Measurements from ENCODE around the gene FOXR1.

DNA sequence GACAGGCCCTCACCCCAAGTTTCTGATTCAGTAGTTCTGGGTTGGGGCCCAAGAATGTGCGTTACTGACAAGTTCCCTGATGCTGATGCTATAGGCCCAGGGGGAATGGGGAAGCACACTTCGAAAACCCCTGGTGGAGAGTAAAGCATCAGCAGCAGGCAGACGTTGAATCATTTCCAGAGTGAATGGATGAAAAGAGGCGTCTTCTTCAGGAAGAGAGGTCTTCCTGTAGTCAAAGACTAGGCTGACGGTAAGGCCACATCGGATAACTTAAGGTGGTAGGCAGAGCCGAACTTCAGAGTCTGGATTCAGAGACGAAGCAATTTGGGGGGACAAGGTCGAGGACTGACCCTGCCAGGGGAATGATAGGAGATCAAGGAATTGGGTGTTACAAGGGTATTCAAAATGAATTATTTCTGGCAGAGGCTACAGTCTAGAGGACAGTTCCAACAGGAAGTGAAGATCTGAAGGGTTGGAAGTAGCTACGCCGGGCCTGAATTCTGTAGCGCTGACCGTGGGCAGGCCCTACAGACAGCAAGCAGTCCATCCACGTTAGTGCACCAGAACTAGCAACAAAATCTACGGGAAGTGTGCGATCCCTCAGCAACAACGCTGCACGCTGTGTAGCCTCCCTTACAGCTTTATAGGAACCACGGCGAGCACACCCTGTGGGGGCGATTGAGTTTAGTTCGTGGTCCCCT is 25.5 kb downstream of the FOXR1 start:
- TF ChIP-seq, protein P1, sequence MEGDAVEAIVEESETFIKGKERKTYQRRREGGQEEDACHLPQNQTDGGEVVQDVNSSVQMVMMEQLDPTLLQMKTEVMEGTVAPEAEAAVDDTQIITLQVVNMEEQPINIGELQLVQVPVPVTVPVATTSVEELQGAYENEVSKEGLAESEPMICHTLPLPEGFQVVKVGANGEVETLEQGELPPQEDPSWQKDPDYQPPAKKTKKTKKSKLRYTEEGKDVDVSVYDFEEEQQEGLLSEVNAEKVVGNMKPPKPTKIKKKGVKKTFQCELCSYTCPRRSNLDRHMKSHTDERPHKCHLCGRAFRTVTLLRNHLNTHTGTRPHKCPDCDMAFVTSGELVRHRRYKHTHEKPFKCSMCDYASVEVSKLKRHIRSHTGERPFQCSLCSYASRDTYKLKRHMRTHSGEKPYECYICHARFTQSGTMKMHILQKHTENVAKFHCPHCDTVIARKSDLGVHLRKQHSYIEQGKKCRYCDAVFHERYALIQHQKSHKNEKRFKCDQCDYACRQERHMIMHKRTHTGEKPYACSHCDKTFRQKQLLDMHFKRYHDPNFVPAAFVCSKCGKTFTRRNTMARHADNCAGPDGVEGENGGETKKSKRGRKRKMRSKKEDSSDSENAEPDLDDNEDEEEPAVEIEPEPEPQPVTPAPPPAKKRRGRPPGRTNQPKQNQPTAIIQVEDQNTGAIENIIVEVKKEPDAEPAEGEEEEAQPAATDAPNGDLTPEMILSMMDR (IDR thresholded peaks at IDR 0.05) = no peak
- TF ChIP-seq POLR2AphosphoS5 (IDR thresholded peaks at IDR 0.05) (no peak), POLR2A (IDR thresholded peaks at IDR 0.05) (no peak), EP300 (IDR thresholded peaks at IDR 0.05) (no peak)

Measured in stomach (tissue), 4 donors.